Measurements from ENCODE around the gene CNIH4. TPM values are rescaled to one million over a fixed set of nuclear protein-coding genes. Genes with fewer than 3 reads are reported as not detected.

The CNIH4 gene
- total RNA-seq, 1 experiment from 2014 or later, result 93.8 TPM

DNA sequence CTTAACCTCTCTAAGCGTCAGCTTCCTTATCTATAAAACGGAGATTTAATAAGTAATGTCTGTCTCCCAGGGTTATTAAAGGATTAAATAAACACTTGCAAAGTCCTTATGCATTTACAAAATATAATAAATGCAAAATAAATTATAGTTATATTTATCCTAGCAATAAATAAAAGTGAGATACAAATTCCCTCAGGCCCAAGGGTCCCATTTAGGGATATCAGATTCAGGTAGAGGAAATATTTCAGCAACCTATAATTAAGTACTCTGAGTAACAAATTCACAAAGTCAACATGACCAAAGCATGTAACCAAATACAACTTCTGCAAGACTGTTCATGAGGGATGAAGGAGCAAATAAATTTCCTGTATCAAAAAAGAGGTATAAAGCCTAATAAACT is 44.7 kb upstream of the CNIH4 start:
- no peak for TF ChIP-seq EZH2 (IDR thresholded peaks at IDR 0.05; ENCODE audit: low read depth)
- TF ChIP-seq, protein P1, sequence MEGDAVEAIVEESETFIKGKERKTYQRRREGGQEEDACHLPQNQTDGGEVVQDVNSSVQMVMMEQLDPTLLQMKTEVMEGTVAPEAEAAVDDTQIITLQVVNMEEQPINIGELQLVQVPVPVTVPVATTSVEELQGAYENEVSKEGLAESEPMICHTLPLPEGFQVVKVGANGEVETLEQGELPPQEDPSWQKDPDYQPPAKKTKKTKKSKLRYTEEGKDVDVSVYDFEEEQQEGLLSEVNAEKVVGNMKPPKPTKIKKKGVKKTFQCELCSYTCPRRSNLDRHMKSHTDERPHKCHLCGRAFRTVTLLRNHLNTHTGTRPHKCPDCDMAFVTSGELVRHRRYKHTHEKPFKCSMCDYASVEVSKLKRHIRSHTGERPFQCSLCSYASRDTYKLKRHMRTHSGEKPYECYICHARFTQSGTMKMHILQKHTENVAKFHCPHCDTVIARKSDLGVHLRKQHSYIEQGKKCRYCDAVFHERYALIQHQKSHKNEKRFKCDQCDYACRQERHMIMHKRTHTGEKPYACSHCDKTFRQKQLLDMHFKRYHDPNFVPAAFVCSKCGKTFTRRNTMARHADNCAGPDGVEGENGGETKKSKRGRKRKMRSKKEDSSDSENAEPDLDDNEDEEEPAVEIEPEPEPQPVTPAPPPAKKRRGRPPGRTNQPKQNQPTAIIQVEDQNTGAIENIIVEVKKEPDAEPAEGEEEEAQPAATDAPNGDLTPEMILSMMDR (conservative IDR thresholded peaks at IDR 0.05), result no peak

GRCh38 chr1:224317383-224318045 is 39.2 kb upstream of the CNIH4 start:
- no peak overlapping the region for H2AFZ ChIP-seq
- DNase-seq, result no peak
- no peaks in the 10 kb centered on the region for H3K27me3 ChIP-seq (ENCODE audit: insufficient read depth, low read depth)
- TF ChIP-seq, protein P1 (conservative IDR thresholded peaks at IDR 0.05), result no peak
- no peak for TF ChIP-seq EZH2 (IDR thresholded peaks at IDR 0.05; ENCODE audit: low read depth)
- no peaks in the 10 kb centered on the region for H3F3A ChIP-seq (ENCODE audit: insufficient read depth, low read depth)
- H3K4me2 ChIP-seq, result no peak overlapping the region
- 0 out of 2 replicates have a peak, but pooled peaks cover 4% of the 10 kb centered on the region for H4K20me1 ChIP-seq (ENCODE audit: insufficient read depth)
- BruUV-seq (replicated peaks), result no TSS peak
- peaks cover 25% of the 10 kb centered on the region; the same call in 1 of the 2 replicates for H3K36me3 ChIP-seq (ENCODE audit: low read depth)
- ChIA-PET POLR2A (ENCODE audit: unreplicated experiment) (interaction anchor here (0.6 kb wide), 1 partner anchor 58 kb away, joined by 6 read pairs; no protein-coding TSS in a partner anchor), CTCF (interaction anchor here (0.6 kb wide), 1 partner anchor 172 kb away, joined by 3 read pairs; no protein-coding TSS in a partner anchor)
- H3K4me1 ChIP-seq (replicated peaks; ENCODE audit: insufficient read depth), result no peaks in the 10 kb centered on the region
- no peak overlapping the region for H3K4me3 ChIP-seq
- no peaks in the 10 kb centered on the region for H3K9me3 ChIP-seq (ENCODE audit: insufficient read depth, low read depth)
- H3K27ac ChIP-seq, result no peak overlapping the region
- peaks cover 7% of the 10 kb centered on the region; the same call in 1 of the 2 replicates for H3K79me2 ChIP-seq (ENCODE audit: low read depth)
- intact Hi-C loops (cut with micrococcal nuclease; ENCODE audit: unreplicated experiment), result no loop called here
- no peaks in the 10 kb centered on the region for H3K9me2 ChIP-seq (ENCODE audit: insufficient read depth)

More for the DNA sequence above, 44.7 kb upstream of the CNIH4 start:
- ChIA-PET CTCF (interaction anchor here (0.6 kb wide), 1 partner anchor 22 kb away, joined by 3 read pairs; no protein-coding TSS in a partner anchor), POLR2A (ENCODE audit: unreplicated experiment) (no interaction called here)
- BruUV-seq (replicated peaks), result no TSS peak
- 0 out of 2 replicates have a peak, but pooled peaks cover 4% of the 10 kb centered on the region for H4K20me1 ChIP-seq (ENCODE audit: insufficient read depth)
- no peak overlapping the region for H3K27ac ChIP-seq
- no peaks in the 10 kb centered on the region for H3K9me2 ChIP-seq (ENCODE audit: insufficient read depth)
- H3K4me2 ChIP-seq, result no peak overlapping the region
- H3K4me1 ChIP-seq (replicated peaks; ENCODE audit: insufficient read depth), result no peaks in the 10 kb centered on the region
- peaks cover 24% of the 10 kb centered on the region for H3K36me3 ChIP-seq (ENCODE audit: low read depth)
- H3K4me3 ChIP-seq, result no peak overlapping the region
- H3K79me2 ChIP-seq (ENCODE audit: low read depth), result no peaks in the 10 kb centered on the region
- no peak for DNase-seq
- no peak overlapping the region for H2AFZ ChIP-seq
- no peaks in the 10 kb centered on the region; the same call in 1 of the 2 replicates for H3K9me3 ChIP-seq (ENCODE audit: insufficient read depth, low read depth)
- intact Hi-C loops (cut with micrococcal nuclease; ENCODE audit: unreplicated experiment), result no loop called here
- H3K27me3 ChIP-seq (ENCODE audit: insufficient read depth, low read depth), result no peaks in the 10 kb centered on the region
- H3F3A ChIP-seq (ENCODE audit: insufficient read depth, low read depth), result no peaks in the 10 kb centered on the region; the same call in 1 of the 2 replicates

DNA sequence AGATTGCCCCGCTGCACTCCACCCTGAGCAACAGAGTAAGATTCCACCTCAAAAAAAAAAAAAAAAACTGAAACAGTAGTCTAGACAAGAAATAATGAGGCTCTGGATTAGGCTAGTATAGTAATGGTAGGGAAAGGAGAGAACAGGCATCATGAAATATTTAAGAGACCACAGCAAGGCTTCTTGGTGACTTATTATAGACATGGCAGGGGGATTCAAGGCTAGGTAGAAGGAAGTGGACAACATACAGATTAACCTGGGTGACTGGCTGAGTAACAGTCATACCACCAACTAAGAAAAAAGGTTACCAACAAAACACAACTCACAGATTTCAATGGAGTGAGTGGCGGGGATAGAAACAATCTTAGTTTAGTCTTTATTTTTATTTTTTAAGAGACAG is 35.0 kb upstream of the CNIH4 start:
- Histone ChIP-seq H3K4me2 (no peak overlapping the region), H4K20me1 (ENCODE audit: insufficient read depth) (no peaks in the 10 kb centered on the region; the same call in 1 of the 2 replicates), H3F3A (ENCODE audit: insufficient read depth, low read depth) (peaks cover 5% of the 10 kb centered on the region; the same call in 1 of the 2 replicates), H3K9me3 (ENCODE audit: insufficient read depth, low read depth) (no peaks in the 10 kb centered on the region), H3K36me3 (ENCODE audit: low read depth) (peaks cover 19% of the 10 kb centered on the region; the same call in 1 of the 2 replicates), H3K27me3 (ENCODE audit: insufficient read depth, low read depth) (no peaks in the 10 kb centered on the region), H3K79me2 (ENCODE audit: low read depth) (peaks cover 29% of the 10 kb centered on the region), H3K9me2 (ENCODE audit: insufficient read depth) (no peaks in the 10 kb centered on the region), H2AFZ (no peak overlapping the region), H3K4me1 (replicated peaks; ENCODE audit: insufficient read depth) (no peaks in the 10 kb centered on the region), H3K4me3 (no peak overlapping the region), H3K27ac (no peak overlapping the region)
- ChIA-PET CTCF (no interaction called here), POLR2A (ENCODE audit: unreplicated experiment) (no interaction called here)
- BruUV-seq (replicated peaks), result no TSS peak
- intact Hi-C loops (cut with micrococcal nuclease; ENCODE audit: unreplicated experiment), result no loop called here
- TF ChIP-seq EZH2 (IDR thresholded peaks at IDR 0.05; ENCODE audit: low read depth), result no peak
- TF ChIP-seq, protein P1 (conservative IDR thresholded peaks at IDR 0.05), result no peak
- DNase-seq, result no peak

Measured in PC-9 (cell line).